ENCODE results near the gene ARX. TPM values are rescaled to one million over a fixed set of nuclear protein-coding genes. Genes with fewer than 3 reads are reported as not detected.

The ARX gene
- total and polyA plus RNA-seq, 9 donors = 21.8 to 152 (median 78.0) TPM

DNA sequence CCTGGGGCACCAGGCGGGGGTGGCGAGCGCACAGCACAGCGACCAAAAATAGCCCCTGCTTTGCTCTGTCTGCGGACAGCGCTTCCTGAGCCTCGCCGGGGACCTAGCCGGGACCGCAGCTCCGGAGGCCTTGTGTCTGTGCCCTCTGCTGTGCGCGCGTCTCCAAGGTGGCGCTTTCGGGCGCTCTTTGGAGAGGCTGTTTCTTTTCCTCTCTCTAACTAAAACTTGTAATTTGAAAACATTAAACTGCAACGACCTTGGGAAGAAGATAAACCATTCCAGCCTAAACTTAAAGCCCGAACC lies 3.4 kb downstream of the ARX start:
- peak in 1 of 5 donors; percentile 33 for DNase-seq
- intact Hi-C loops (cut with DNase I) = loop anchor here in 2 of 4 donors (5.0 to 10.0 kb wide), 3 partner anchors 138 to 170 kb away; no protein-coding TSS in a partner anchor
- Histone ChIP-seq H3K9me3 (no peaks in the 10 kb centered on the region), H3K36me3 (no peaks in the 10 kb centered on the region), H3K4me3 (peak overlapping the region; percentile 36), H3K27ac (peak overlapping the region; percentile 81 to 93), H3K4me1 (ENCODE audit: insufficient read depth) (no peaks in the 10 kb centered on the region), H3K27me3 (no peaks in the 10 kb centered on the region)
- WGBS, 3 donors = 26 to 32% (median 29%) methylated on average over 19 of the region's 19 CpGs
- no peak for TF ChIP-seq POLR2A (IDR thresholded peaks at IDR 0.05)
- no peak for TF ChIP-seq EP300 (IDR thresholded peaks at IDR 0.05)
- TF ChIP-seq, protein P1, sequence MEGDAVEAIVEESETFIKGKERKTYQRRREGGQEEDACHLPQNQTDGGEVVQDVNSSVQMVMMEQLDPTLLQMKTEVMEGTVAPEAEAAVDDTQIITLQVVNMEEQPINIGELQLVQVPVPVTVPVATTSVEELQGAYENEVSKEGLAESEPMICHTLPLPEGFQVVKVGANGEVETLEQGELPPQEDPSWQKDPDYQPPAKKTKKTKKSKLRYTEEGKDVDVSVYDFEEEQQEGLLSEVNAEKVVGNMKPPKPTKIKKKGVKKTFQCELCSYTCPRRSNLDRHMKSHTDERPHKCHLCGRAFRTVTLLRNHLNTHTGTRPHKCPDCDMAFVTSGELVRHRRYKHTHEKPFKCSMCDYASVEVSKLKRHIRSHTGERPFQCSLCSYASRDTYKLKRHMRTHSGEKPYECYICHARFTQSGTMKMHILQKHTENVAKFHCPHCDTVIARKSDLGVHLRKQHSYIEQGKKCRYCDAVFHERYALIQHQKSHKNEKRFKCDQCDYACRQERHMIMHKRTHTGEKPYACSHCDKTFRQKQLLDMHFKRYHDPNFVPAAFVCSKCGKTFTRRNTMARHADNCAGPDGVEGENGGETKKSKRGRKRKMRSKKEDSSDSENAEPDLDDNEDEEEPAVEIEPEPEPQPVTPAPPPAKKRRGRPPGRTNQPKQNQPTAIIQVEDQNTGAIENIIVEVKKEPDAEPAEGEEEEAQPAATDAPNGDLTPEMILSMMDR (IDR thresholded peaks at IDR 0.05) = no peak

DNA sequence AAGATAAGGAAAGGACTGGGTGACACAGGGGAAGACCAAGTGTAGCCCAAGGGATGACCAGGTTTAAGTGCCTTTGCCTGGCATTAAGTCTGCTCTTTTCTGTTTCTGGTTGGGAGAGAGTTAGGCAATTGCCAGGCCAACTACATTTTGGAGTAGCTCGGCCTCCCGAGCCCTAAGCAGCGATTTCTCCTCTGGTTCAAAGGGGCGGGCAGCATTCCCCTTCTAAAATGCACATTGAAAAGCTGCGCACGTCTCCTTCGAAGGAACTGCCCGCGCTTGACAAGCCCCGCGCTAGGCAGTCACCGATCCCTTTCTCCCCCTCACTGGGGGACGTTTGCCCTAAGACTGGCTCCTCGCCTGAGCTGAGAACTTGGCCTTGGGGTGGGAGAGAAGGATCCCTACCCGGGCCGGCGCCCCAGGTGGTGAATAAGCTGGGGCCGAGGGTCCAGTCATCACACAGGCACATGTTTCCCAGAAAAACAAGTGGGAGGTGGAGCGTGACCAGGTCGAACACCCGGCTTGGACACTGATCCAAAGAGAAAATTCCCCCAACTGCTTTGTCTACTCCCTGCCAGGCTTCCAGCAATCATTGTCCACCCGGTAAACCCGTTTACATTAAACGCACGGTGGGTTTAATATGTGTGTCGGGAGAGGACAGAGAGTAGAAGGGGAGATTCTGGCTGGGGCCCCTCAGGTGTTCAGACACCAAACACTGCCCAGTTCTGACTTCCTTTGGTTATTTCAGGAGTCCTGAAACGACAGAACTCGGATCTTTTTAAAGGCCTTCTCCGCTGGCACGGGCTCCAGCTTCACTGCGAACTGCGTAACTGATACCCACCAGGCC lies 4.0 kb downstream of the ARX start:
- no peaks in the 10 kb centered on the region for H3K36me3 ChIP-seq
- TF ChIP-seq, protein P1 (IDR thresholded peaks at IDR 0.05) = no peak
- TF ChIP-seq POLR2A (IDR thresholded peaks at IDR 0.05) (no peak), EP300 (IDR thresholded peaks at IDR 0.05) (no peak)
- peak in 3 of 5 donors; percentile 30 to 44 (median 43) for DNase-seq
- H3K27me3 ChIP-seq = no peaks in the 10 kb centered on the region
- H3K27ac ChIP-seq = peak overlapping the region; percentile 81 to 93
- intact Hi-C loops (cut with DNase I) = loop anchor here in 2 of 4 donors (5.0 to 10.0 kb wide), 3 partner anchors 137 to 170 kb away; no protein-coding TSS in a partner anchor
- 20 to 25% (median 22%) methylated on average over 32 of the region's 32 CpGs for WGBS, 3 donors
- H3K4me3 ChIP-seq = peak overlapping the region; percentile 32
- H3K4me1 ChIP-seq (ENCODE audit: insufficient read depth) = no peaks in the 10 kb centered on the region
- H3K9me3 ChIP-seq = no peaks in the 10 kb centered on the region

DNA sequence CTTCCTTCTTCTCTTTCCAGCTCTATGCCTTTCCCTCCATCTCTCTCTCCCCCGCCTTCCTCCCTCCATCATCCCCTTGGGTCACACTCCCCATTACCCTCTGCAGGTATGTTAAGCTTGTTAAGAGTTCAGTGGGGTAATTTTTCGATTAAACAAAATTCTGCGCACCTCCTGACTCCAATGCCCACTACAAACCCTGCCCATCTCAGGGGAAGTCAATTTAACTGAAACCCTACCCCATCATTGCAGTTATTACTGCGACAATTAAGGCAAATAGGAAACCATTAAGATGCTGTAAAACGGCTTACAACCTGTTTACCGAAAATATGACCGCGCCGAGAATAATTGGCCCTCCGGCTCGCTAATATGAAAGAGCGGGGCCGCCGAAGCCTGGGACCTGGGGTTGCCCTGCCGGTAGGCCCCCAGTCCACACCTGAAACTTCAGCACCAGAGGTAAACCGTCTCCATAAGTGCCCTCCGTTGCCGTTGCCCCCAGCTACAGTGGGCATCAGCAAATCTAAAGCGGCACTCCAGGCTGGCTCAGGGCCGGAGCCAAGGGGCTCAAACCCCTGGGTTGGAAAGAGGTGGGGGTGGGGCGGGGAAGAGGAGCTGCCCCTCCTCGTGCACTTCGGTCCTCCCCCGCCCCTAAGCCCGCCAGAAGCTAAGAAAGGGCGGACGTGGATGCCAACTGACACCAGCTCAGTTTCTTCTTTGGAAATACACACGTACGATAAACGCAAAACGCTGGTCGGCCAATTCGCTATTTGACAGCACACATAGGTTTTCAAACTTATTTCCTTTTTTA lies 4.8 kb downstream of the ARX start:
- TF ChIP-seq POLR2A (IDR thresholded peaks at IDR 0.05) = no peak
- TF ChIP-seq, protein P1 (IDR thresholded peaks at IDR 0.05) = no peak
- TF ChIP-seq EP300 (IDR thresholded peaks at IDR 0.05) = no peak
- intact Hi-C loops (cut with DNase I) = loop anchor here in 2 of 4 donors (5.0 to 10.0 kb wide), 3 partner anchors 136 to 169 kb away; no protein-coding TSS in a partner anchor
- Histone ChIP-seq H3K36me3 (no peaks in the 10 kb centered on the region), H3K27me3 (no peaks in the 10 kb centered on the region), H3K4me3 (peak overlapping the region; percentile 32), H3K9me3 (no peaks in the 10 kb centered on the region), H3K27ac (peak overlapping the region; percentile 81 to 93), H3K4me1 (ENCODE audit: insufficient read depth) (no peaks in the 10 kb centered on the region)
- 20 to 29% (median 25%) methylated on average over 31 to 33 of the region's 33 CpGs for WGBS, 3 donors
- peak in 3 of 5 donors; percentile 38 to 57 (median 44) for DNase-seq

DNA sequence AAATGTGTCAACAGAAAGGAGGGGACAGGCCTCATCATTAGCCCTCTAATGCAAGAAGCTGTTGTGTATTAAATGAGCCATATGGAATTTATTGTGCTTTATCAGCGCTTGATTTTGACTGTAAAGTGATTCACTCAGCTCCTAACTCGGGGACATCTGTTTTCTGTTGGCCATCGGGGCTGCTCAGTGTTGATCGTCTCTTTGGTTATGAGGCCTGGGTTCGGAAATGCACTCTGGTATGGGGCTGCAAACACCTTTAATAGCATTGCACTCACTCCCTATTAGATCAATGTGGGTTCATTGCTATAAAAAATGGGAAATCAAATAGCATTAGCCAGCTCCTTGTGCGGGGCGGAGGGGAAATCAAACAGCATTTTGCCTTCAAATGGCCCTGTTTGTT lies 6.4 kb downstream of the ARX start:
- TF ChIP-seq POLR2A (IDR thresholded peaks at IDR 0.05) = no peak
- no peak for TF ChIP-seq EP300 (IDR thresholded peaks at IDR 0.05)
- TF ChIP-seq, protein P1 (IDR thresholded peaks at IDR 0.05) = no peak
- no peaks in the 10 kb centered on the region for H3K4me1 ChIP-seq (ENCODE audit: insufficient read depth)
- 26 to 45% (median 35%) methylated on average over 7 of the region's 7 CpGs for WGBS, 3 donors
- intact Hi-C loops (cut with DNase I) = loop anchor here in 2 of 4 donors (10.0 kb wide), 2 partner anchors 135 to 165 kb away; no protein-coding TSS in a partner anchor
- H3K36me3 ChIP-seq = no peaks in the 10 kb centered on the region
- DNase-seq = no peak
- H3K27me3 ChIP-seq = no peaks in the 10 kb centered on the region
- H3K4me3 ChIP-seq = no peak overlapping the region
- peak overlapping the region; percentile 81 to 93 for H3K27ac ChIP-seq
- H3K9me3 ChIP-seq = peaks cover 0 to 3% of the 10 kb centered on the region in 2 donors

Data from ovary (tissue), 9 donors.